GM21528 (cell line): ENCODE data around the gene RCAN2.

Source experiments
- ATAC-seq: cut with Tn5 transposase; IDR thresholded peaks from one replicate; pipeline ENCODE4 v1.9.1; 2021; ENCODE audit warnings: mild to moderate bottlenecking, moderate library complexity; ENCODE audit not compliant: unreplicated experiment, low FRiP score

The RCAN2 gene

GRCh38 chr6:46269447-46270229, 221.6 kb downstream of the RCAN2 start:
- no peak for ATAC-seq

DNA sequence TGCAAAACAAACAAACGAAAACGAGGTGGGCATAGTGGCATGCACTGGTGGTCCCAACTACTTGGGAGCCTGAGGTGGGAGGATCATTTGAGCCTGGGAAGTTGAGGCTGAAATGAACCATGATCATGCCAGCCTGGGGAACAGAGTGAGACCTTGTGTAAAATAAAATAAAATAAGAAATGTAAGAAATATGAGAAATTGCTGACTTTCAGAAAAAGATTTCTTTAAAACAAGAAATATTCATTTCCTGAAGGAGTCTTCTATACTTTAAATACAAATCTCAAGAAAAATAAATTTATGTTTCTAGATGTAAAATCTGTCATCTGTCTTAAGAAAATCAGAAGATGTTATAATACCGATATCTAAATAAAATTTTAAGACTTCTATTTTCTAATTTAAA, 223.7 kb downstream of the RCAN2 start:
- no peak for ATAC-seq

GRCh38 chr6:46265373-46265772, 225.9 kb downstream of the RCAN2 start:
- no peak for ATAC-seq

- ATAC-seq, result no peak
Observed at GRCh38 chr6:46263707-46264086, 227.6 kb downstream of the RCAN2 start.

DNA sequence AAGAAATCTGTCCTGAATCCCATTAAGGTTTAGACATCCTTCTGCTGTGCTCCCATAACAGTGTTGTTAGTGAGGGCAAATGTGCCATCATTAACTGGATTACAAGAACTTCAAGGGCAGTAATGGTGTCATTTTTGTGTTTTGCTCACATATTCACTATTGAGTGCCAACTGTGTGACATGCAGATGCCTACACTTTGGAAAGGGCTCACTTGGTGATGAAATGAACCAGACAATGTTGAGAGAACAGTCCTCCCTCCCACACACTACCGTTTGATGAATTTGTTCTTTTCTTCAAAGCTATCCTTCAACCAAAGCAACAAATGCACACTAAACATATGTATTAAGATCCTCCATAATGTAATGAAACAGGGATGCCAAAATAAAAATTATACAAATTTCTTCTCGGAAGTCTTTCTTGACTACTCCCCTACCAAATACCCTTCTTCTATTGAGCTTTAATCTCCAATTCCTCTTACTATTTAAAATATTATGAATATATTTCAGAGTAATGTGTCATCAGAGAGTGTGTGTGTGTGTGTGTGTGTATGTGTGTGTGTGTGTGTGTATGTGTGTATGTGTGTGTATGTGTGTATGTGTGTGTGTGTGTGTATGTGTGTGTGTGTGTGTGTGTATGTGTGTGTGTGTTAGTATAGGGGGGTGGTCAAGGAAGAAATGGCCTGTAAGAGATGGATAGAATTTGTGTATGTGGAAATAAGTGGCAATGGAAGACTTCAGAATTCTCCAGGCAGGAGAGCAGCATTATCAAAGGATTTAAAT, 228.1 kb downstream of the RCAN2 start:
- no peak for ATAC-seq

DNA sequence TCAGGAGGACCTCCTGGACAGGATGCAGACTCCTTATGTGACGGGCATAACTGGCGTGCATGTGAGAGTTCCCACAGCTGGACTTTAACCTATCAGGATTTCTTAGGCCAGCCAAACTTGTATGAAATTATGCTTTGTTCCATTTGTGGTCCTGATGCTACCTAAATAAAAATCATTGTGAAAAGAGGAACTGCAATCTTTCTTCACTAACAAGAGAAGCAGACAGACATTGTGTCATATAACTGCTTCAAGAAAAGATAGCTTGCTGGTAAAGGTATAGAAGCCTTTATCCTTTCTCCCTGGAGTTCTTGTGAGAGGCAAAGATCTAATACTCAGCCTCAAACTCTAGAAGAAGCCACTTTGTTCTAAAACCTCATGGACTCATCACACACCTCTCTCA, 233.0 kb downstream of the RCAN2 start:
- no peak for ATAC-seq

DNA sequence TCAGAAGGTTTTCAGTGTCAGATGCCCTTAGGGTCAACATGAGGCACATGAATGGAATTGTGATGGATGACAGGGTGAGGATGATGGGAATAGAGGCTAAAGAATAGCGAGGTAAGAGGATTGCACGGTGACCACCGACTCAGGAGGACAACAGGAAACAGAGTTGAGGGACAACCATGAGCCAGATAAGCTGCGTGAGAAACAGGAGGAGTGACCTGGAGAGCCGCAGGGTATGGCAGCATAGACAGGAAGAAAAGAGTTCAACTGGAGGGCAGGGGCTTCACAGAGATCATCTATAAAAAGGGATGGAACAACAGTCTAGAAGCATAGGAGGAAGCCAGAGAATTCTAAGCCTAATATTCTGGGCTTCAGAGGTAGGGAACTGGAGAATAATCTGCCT, 235.7 kb downstream of the RCAN2 start:
- no peak for ATAC-seq

GRCh38 chr6:46254946-46255345, 236.3 kb downstream of the RCAN2 start:
- no peak for ATAC-seq

DNA sequence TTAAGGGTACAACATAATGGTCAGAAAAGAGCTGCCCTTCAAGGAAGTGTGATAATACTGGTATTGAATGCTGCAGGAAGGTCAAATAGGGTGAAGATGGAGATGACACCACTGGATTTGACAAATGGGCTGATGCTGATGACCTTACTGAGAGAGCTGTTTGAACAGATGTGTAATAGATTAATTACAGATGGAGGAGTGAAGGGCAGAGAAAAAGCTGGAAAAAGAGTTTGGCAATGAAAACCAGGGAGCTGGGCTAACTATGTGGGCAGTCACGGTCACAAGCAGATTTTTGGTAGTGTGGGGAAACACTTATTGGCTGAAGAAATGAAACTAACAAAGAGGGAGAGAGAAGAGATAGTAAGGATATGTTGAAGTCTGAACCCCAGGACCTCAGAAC, 236.9 kb downstream of the RCAN2 start:
- no peak for ATAC-seq

GRCh38 chr6:46251583-46252339, 239.5 kb downstream of the RCAN2 start:
- ATAC-seq, result no peak

DNA sequence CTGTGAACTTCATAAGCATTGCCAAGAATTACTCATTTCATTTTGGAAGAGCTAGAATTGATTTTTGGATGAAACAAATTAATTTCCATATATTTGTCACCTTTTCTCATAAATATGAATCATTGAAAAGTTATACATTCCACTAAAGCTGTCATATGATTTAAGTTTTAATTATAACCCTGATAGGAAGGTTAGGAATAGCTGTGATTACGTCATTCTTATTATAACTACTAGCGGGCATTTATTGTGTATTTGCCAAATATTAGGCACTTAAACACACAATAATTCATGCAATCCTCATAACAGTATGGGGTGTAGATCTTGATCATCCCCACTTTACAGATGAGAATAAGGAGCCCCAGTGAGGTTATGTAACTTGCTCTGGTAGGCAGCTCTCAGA, 243.1 kb downstream of the RCAN2 start:
- ATAC-seq, result no peak

- no peak for ATAC-seq
Observed at GRCh38 chr6:46246727-46247126, 244.5 kb downstream of the RCAN2 start.

- no peak for ATAC-seq
Observed at GRCh38 chr6:46246081-46246480, 245.2 kb downstream of the RCAN2 start.

- ATAC-seq, result no peak
Observed at GRCh38 chr6:46244670-46245069, 246.6 kb downstream of the RCAN2 start.

GRCh38 chr6:46243754-46244153, 247.5 kb downstream of the RCAN2 start:
- ATAC-seq, result no peak

DNA sequence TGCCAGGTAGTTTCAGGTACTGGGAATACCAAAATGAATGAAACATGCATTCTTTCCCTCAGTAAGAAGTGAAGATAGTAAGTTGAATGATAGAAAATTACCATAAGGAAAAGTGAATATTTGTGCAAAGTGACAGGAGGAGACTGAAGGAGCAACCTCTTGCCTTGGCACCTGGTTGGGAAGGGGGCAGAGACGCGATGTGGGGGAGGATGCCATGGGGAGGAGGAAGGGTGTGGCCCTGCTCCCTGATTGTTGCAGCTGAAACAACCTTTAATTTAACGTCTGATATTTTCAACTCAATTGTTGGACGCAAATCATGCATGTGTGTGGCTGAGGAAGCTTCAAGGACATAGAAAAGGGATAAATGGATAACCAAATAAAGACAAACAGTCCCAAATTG, 248.3 kb downstream of the RCAN2 start:
- ATAC-seq, result no peak

GRCh38 chr6:46240866-46241565, 250.2 kb downstream of the RCAN2 start:
- no peak for ATAC-seq

GRCh38 chr6:46236752-46237151, 254.5 kb downstream of the RCAN2 start:
- ATAC-seq, result no peak

DNA sequence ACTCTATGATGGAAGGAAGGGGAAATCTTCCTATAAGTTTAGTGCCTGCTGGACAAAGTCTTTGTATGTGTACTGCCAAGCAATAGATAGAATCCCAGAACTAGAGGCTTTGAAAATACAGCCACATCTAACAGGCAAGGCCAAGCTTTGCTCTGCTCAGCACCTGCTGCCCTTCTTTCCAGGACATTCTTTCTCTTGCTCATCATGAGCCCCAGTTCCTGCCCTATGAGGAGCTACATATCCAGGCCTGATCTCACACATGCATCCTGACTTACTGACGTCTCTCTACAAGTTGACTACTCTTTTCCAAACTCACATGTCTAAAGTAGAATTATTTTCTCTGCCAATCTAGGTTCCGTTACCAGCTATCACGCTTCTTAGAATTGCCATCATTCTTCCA, 256.0 kb downstream of the RCAN2 start:
- no peak for ATAC-seq

DNA sequence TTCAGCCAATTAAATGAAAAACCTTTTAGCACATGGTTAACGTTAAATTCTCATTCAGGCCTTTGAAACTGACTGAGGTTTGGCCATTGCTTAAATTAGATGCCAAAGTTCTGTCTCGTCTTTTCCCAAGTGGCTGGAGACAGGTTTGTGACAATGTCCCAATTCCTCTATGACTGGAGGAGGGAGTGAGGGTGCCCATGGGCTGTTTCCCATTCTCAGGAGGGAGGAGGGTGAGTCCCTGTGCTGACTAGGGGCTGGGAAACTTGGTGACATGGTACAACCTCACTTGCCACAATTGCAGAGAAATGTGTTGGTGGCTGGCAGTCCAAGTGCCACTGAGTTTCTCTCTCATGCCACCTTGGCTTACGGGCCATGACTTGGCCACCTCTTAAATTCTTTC, 256.5 kb downstream of the RCAN2 start:
- ATAC-seq, result no peak

GRCh38 chr6:46234156-46234556, 257.1 kb downstream of the RCAN2 start:
- no peak for ATAC-seq
